Measurements from ENCODE around the gene MYT1. TPM values are rescaled to one million over a fixed set of nuclear protein-coding genes. Genes with fewer than 3 reads are reported as not detected.
A peak's percentile ranks its signal among the peaks of the same experiment; 100 is the strongest.

Gene MYT1
- total and polyA plus RNA-seq, 2 of the 13 experiments (the other 11 are each of a cell fraction or from before 2014, with no cell fraction given): 0.58 to 2.5 TPM

- 0 out of 2 replicates have a peak, but pooled peaks have one; percentile 36 for TF ChIP-seq PAXIP1 (CRISPR knock-in tag; conservative IDR thresholded peaks at IDR 0.05)
Measured at GRCh38 chr20:64214952-64215351, 50.7 kb downstream of the MYT1 start (continued).

- DNase-seq (ENCODE audit: low spot score) (no peak), ATAC-seq (no peak), FAIRE-seq (no peak)
- POLR2A ChIA-PET: interaction anchor here (0.6 to 1.3 kb wide), 3 partner anchors 20 to 30 kb away, joined by 3 to 5 read pairs (median 3); no protein-coding TSS in a partner anchor
- Histone ChIP-seq H3K4me1 (ENCODE audit: insufficient read depth, low read length) (peaks cover 68% of the 10 kb centered on the region), H3K79me2 (ENCODE audit: insufficient read depth, low read length) (no peaks in the 10 kb centered on the region), H3K36me3 (replicated peaks in 1 of 2; ENCODE audit: control insufficient read depth in 1 of 2, insufficient read depth in 2 of 2, low read length in 2 of 2) (no peaks in the 10 kb centered on the region), H3K9ac (ENCODE audit: insufficient read depth, low read depth, low read length) (no peak overlapping the region), H3K4me3 (replicated peaks in 1 of 3; ENCODE audit: insufficient read depth in 1 of 3, low read depth in 2 of 3, low read length in 3 of 3) (no peak overlapping the region), H3K4me2 (ENCODE audit: low read depth, low read length) (no peak overlapping the region), H3K27ac (ENCODE audit: extremely low read length, insufficient read depth, low read length) (no peak overlapping the region), H3K27me3 (ENCODE audit: control insufficient read depth in 1 of 2, insufficient read depth in 2 of 2, low read length in 2 of 2) (peaks cover 21 to 70% of the 10 kb centered on the region in 2 experiments), H3K9me3 (ENCODE audit: low read length) (no peaks in the 10 kb centered on the region), H2AFZ (ENCODE audit: low read length) (no peak overlapping the region), H4K20me1 (ENCODE audit: insufficient read depth, low read length) (no peaks in the 10 kb centered on the region)
- intact Hi-C loops (cut with micrococcal nuclease; ENCODE audit: unreplicated experiment): no loop called here
- BruUV-seq (replicated peaks): no TSS peak
- WGBS (ENCODE audit: low lambda C conversion rate): 16% methylated on average over 3 of the region's 3 CpGs
- CTCF ChIA-PET (ENCODE audit: low intra/inter-chr PET ratio, low total read pairs): no interaction called here
- no peak for TF ChIP-seq PCBP2 (optimal IDR thresholded peaks at IDR 0.05; ENCODE audit: low read depth, low read length, poor library complexity, severe bottlenecking)
- no peak for TF ChIP-seq ZNF562 (CRISPR knock-in tag; IDR thresholded peaks at IDR 0.05; ENCODE audit: borderline replicate concordance)
- TF ChIP-seq JUN (CRISPR knock-in tag; IDR thresholded peaks at IDR 0.05): no peak
- no peak for TF ChIP-seq HCFC1 (IDR thresholded peaks at IDR 0.05; ENCODE audit: low read depth, low read length)
- no peak for TF ChIP-seq ZBTB1 (CRISPR knock-in tag; IDR thresholded peaks at IDR 0.05; ENCODE audit: borderline replicate concordance)
- TF ChIP-seq ZNF10 (CRISPR knock-in tag; IDR thresholded peaks at IDR 0.05; ENCODE audit: borderline replicate concordance, low read depth): no peak
- no peak for TF ChIP-seq ZNF589 (CRISPR knock-in tag; conservative IDR thresholded peaks at IDR 0.05)
- TF ChIP-seq FIP1L1 (IDR thresholded peaks at IDR 0.05; ENCODE audit: borderline replicate concordance, insufficient read depth, low read depth, low read length): no peak
- no peak for TF ChIP-seq TARDBP (CRISPR knock-in tag; IDR thresholded peaks at IDR 0.05)
- no peak for TF ChIP-seq KLF9 (CRISPR knock-in tag; IDR thresholded peaks at IDR 0.05; ENCODE audit: low read depth)
- TF ChIP-seq ZNF513 (CRISPR knock-in tag; conservative IDR thresholded peaks at IDR 0.05): no peak
- no peak for TF ChIP-seq SSRP1 (CRISPR knock-in tag; IDR thresholded peaks at IDR 0.05)
- no peak for TF ChIP-seq U2AF1 (optimal IDR thresholded peaks at IDR 0.05; ENCODE audit: low read depth, low read length)
- TF ChIP-seq ZNF652 (CRISPR knock-in tag; IDR thresholded peaks at IDR 0.05; ENCODE audit: borderline replicate concordance, low read depth): no peak
- no peak for TF ChIP-seq SMAD3 (CRISPR knock-in tag; IDR thresholded peaks at IDR 0.05)
- in situ Hi-C loops (cut with HindIII; ENCODE audit: extremely low pct_ligation_motif_present, low pct_unique_long_range_greater_than_20kb): no loop called here
Measured at GRCh38 chr20:64216036-64216435, 51.8 kb downstream of the MYT1 start.

All from HepG2 (cell line).